HepG2 (cell line): ENCODE data around the gene INO80. TPM values are rescaled to one million over a fixed set of nuclear protein-coding genes. Genes with fewer than 3 reads are reported as not detected.

Source experiments
- ZSCAN25 ChIP-seq: sonication (generic); formaldehyde crosslinking; IDR thresholded peaks from 2 replicates; pipeline ENCODE4 v1.8.0; 2022; ENCODE audit warnings: mild to moderate bottlenecking, missing genetic modification reagents
- polyA plus RNA-seq, 8 experiments: library from polyadenylated mRNA; depleted of rRNA in 3 of 8; stranded (reverse) in 7 of 8; unstranded in 1 of 8; fragments of >200 nt; fragmentation: Illumina TruSeq in 4 of 8; extraction: Trizol in 4 of 8; gene quantifications; 2 replicates each; pipeline versions ENCODE4 v1.2.1 to v1.2.3, GENCODE V29; 2011 to 2016; ENCODE audit warnings: low read depth in 4 of 8, missing spikeins in 1 of 8, mixed read lengths in 1 of 8; ENCODE audit not compliant: insufficient read depth in 1 of 8
- total RNA-seq, 5 experiments: library from RNA; depleted of rRNA; stranded (reverse); fragments of >200 nt; fragmentation: Illumina TruSeq; extraction: Trizol; gene quantifications; 2 replicates each; pipeline ENCODE4 v1.2.3, GENCODE V29; 2016; ENCODE audit warnings: low read depth in 1 of 5
- TF ChIP-seq, protein P1 (sequence below): IDR thresholded peaks from 2 replicates; pipeline ENCODE4 v1.6.1; 2012; ENCODE audit warnings: low read length, improper control_type of control experiment
- TF ChIP-seq, protein P2 (sequence below): sonication (generic); formaldehyde crosslinking; IDR thresholded peaks from 2 replicates; pipeline ENCODE4 v1.4.0; 2020; ENCODE audit warnings: missing genetic modification reagents, borderline replicate concordance
- TF ChIP-seq, protein P3 (sequence below): sonication (generic); formaldehyde crosslinking; IDR thresholded peaks from 2 replicates; pipeline ENCODE4 v1.4.0; 2020; ENCODE audit warnings: missing genetic modification reagents

INO80 gene
- total and polyA plus RNA-seq, 2 of the 13 experiments (the other 11 are each of a cell fraction or from before 2014, with no cell fraction given): 3.6 to 14.8 TPM

DNA sequence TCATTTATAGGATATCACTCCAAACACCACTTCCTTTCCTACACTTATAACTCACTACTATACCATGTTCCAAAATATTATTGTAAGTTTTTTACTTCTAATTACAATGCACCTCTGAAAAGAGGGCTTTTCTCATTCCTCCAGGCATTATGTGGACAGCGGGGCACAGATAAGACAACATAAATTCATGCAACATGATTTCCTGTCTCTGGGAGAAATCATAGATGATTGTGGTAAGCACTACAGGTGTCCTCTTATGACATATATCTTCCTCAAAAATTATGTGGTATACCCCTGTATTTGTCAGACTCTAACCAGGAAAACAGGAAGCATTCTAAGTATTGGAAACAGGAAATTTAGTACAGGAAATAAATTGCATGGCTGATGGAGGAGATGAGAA, 45.7 kb upstream of the INO80 start (continued):
- TF ChIP-seq, protein P1, sequence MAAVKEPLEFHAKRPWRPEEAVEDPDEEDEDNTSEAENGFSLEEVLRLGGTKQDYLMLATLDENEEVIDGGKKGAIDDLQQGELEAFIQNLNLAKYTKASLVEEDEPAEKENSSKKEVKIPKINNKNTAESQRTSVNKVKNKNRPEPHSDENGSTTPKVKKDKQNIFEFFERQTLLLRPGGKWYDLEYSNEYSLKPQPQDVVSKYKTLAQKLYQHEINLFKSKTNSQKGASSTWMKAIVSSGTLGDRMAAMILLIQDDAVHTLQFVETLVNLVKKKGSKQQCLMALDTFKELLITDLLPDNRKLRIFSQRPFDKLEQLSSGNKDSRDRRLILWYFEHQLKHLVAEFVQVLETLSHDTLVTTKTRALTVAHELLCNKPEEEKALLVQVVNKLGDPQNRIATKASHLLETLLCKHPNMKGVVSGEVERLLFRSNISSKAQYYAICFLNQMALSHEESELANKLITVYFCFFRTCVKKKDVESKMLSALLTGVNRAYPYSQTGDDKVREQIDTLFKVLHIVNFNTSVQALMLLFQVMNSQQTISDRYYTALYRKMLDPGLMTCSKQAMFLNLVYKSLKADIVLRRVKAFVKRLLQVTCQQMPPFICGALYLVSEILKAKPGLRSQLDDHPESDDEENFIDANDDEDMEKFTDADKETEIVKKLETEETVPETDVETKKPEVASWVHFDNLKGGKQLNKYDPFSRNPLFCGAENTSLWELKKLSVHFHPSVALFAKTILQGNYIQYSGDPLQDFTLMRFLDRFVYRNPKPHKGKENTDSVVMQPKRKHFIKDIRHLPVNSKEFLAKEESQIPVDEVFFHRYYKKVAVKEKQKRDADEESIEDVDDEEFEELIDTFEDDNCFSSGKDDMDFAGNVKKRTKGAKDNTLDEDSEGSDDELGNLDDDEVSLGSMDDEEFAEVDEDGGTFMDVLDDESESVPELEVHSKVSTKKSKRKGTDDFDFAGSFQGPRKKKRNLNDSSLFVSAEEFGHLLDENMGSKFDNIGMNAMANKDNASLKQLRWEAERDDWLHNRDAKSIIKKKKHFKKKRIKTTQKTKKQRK: no peak
- no peak for TF ChIP-seq ZSCAN25 (CRISPR knock-in tag)
- TF ChIP-seq, protein P2, sequence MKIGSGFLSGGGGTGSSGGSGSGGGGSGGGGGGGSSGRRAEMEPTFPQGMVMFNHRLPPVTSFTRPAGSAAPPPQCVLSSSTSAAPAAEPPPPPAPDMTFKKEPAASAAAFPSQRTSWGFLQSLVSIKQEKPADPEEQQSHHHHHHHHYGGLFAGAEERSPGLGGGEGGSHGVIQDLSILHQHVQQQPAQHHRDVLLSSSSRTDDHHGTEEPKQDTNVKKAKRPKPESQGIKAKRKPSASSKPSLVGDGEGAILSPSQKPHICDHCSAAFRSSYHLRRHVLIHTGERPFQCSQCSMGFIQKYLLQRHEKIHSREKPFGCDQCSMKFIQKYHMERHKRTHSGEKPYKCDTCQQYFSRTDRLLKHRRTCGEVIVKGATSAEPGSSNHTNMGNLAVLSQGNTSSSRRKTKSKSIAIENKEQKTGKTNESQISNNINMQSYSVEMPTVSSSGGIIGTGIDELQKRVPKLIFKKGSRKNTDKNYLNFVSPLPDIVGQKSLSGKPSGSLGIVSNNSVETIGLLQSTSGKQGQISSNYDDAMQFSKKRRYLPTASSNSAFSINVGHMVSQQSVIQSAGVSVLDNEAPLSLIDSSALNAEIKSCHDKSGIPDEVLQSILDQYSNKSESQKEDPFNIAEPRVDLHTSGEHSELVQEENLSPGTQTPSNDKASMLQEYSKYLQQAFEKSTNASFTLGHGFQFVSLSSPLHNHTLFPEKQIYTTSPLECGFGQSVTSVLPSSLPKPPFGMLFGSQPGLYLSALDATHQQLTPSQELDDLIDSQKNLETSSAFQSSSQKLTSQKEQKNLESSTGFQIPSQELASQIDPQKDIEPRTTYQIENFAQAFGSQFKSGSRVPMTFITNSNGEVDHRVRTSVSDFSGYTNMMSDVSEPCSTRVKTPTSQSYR (CRISPR knock-in tag): no peak
- TF ChIP-seq, protein P3, sequence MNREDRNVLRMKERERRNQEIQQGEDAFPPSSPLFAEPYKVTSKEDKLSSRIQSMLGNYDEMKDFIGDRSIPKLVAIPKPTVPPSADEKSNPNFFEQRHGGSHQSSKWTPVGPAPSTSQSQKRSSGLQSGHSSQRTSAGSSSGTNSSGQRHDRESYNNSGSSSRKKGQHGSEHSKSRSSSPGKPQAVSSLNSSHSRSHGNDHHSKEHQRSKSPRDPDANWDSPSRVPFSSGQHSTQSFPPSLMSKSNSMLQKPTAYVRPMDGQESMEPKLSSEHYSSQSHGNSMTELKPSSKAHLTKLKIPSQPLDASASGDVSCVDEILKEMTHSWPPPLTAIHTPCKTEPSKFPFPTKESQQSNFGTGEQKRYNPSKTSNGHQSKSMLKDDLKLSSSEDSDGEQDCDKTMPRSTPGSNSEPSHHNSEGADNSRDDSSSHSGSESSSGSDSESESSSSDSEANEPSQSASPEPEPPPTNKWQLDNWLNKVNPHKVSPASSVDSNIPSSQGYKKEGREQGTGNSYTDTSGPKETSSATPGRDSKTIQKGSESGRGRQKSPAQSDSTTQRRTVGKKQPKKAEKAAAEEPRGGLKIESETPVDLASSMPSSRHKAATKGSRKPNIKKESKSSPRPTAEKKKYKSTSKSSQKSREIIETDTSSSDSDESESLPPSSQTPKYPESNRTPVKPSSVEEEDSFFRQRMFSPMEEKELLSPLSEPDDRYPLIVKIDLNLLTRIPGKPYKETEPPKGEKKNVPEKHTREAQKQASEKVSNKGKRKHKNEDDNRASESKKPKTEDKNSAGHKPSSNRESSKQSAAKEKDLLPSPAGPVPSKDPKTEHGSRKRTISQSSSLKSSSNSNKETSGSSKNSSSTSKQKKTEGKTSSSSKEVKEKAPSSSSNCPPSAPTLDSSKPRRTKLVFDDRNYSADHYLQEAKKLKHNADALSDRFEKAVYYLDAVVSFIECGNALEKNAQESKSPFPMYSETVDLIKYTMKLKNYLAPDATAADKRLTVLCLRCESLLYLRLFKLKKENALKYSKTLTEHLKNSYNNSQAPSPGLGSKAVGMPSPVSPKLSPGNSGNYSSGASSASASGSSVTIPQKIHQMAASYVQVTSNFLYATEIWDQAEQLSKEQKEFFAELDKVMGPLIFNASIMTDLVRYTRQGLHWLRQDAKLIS: no peak
